GM18508 (cell line): ENCODE data around the gene TANC1.

ENCODE experiments used
- ATAC-seq: cut with Tn5 transposase; IDR thresholded peaks from one replicate; pipeline ENCODE4 v1.9.1; 2021; ENCODE audit warnings: moderate number of reproducible peaks; ENCODE audit not compliant: insufficient read depth, unreplicated experiment

The TANC1 gene

DNA sequence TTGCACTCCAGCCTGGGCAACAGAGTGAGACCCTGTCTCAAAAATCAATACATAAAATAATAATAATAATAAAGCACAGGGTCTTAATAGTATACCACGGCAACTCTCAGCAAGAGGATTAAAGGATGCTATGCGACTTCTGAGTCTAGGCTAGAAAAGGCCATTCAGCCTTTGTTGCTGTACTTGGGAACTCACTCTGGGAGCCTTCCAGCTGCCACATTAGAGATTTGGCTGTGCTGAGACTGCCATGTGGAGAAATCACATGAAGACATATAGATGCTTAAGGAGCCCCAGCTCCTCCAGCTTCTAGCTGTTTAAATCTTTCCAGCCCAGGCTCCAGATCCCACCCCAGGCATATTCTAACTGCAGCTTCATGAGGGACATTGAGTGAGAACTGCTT lies 8.2 kb upstream of the TANC1 start:
- ATAC-seq: no peak

GRCh38 chr2:158962074-158962473 lies 6.4 kb upstream of the TANC1 start:
- no peak for ATAC-seq

DNA sequence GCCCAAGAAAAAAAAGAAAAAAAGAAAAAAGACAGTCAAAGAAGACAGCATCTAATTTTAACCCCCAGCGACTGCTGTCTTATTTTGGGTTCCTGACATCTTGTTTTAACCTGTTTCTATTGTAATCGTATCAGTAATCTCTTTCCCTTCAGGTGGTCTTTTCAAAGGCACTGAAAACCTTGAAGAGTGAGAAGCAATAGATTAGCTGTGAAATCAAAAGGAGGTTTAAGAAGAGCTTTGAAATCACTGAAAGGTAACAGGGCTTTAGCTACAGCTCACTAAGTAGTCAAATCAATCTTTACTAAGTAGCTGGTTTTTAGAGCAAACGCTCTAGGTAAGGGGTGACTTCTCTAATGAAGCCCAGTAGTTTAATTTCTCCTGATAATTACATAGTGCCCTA lies 5.4 kb upstream of the TANC1 start:
- no peak for ATAC-seq

GRCh38 chr2:158965107-158965506 lies 3.3 kb upstream of the TANC1 start:
- ATAC-seq: no peak

- ATAC-seq: no peak
These were observed 2.8 kb upstream of the TANC1 start for GRCh38 chr2:158965641-158966040.

GRCh38 chr2:158966312-158966711 lies 2.1 kb upstream of the TANC1 start:
- no peak for ATAC-seq

DNA sequence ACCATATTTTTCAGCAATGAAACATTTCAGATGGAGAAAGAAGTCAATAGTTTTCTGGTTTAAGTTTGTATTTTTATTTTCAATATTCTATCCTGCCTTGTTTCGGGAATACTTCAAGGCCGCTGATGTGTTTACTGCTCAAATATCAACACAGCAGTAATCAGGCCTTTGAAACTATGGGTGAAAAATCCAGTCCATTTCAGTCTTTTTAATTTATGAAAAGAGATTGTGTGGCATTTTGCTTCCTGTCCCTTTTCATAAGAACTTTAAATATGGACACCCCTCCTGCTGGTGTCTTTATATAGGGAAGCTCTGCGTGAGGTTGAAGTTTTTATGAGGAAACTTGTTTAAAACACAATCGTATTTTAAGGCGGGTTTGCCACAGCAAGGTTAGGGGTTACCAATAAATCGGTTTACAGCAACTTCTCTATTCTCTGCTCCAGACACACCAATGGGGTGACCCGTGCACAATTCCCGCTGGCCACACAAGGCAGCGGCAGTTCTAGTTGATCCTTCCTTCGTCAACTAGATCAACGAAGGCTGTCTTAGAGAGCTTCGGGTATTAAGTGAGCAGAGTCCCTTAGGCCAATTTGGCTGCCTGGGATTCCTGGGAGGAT lies 1.2 kb upstream of the TANC1 start:
- ATAC-seq: no peak

DNA sequence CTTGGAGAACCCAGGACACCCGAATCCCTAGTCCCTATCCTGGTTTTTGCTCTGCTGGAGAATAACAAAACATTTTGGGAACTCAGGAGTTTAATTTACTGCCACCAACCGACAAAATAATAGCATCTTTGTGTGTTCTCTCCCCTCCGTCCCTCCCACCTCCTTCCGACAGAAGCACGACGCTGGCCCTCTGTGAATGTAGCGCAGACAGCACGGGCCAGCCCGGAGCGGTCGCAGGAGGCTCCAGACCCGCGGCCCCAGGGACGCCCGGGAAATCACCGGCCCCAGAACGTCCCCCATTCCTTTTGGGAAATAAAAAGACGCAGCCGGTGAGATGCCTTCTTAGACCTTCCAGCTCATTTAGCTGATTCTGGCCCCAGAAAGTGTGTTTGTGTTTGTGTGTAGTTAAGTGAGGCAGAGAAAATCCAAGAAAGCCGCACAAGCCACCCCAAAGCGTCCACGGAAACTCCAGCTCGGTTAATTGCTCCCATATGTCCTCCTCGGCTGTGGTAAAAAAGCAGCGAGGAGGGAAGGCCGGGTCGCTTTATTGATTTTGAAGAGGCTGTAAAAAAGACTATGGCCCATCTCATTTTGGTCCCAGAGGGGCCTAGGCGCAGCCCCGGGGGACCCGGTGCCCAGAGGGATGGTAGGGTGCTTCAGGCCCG lies 577 bp upstream of the TANC1 start:
- ATAC-seq: no peak

GRCh38 chr2:158969162-158969714 lies 798 bp downstream of the TANC1 start:
- no peak for ATAC-seq

DNA sequence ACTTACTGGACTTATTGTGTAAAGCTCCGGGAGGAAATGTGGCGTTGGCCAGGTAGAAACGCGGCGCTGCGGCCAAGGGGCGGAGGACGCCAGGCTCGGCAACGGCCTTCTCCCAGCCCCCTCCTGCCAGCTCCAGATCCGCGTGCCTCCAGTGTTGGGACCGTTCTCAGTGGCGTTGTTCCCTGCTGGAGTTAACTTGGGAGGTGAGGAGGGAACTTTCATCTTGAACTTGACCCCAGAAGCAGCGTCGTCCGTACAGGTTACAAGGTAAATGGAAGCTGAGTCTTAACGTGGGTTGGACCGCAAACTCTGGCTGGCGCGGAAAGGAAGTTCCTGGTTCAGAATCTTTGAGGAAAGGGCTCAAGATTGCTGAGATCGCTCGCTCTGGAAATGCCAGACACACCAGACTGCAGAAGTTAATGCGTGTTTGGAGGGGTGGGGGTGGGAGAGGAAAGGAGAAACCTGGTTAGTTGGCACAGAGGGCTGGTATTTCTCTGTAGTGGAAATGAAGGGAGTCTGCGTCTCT lies 1.3 kb downstream of the TANC1 start:
- ATAC-seq: no peak

- ATAC-seq: no peak
These were observed 1.9 kb downstream of the TANC1 start for GRCh38 chr2:158970241-158970751.

- no peak for ATAC-seq
These were observed 4.9 kb downstream of the TANC1 start for GRCh38 chr2:158973116-158973956.

DNA sequence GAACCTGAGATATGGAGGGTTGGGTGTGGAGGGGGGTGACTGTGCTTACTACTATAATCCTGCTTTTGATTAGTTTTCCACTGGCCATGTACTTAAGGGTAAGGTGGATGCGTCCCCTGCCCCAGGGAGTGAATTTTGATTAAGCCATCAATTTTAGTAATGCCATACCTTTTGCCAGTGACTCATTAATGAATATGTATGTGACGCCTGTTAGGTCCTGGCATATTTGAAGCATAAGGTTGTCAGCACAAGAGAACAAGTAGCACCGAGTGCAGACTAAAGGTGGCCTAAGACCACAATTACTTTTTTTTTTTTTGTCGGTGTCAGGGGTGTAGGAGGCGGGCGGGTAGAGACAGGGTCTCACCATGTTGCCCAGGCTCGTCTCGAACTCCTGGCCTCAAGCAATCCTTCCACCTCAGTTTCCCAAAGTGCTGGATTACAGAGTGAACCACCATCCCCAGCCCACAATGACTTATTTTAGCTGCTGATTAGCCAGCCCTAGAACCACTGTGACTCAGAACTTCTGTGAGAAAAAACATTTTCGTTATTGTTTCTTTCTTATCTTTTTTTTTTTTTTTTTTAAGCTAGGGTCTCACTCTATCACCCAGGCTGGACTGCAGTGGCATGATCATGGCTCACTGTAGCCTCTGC lies 7.0 kb downstream of the TANC1 start:
- no peak for ATAC-seq

DNA sequence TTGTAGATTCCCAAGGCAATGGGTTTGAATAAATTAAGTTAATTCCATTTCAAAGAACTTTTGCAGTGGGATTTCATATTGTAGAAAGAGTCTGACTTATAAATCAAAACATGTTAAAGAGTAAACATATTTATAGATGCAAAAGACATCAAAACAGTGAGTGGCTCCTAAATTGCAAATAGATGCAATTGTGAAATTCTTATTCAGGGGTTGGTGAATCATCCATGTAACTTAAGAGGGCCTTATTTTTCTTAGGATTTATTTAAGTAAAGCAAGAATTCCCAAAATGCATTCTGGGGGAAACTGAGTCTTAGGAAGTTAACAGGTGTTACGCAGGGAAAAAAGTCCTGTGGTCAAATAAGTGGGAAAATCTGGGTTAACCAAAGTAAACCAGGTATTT lies 11.3 kb downstream of the TANC1 start:
- ATAC-seq: no peak

DNA sequence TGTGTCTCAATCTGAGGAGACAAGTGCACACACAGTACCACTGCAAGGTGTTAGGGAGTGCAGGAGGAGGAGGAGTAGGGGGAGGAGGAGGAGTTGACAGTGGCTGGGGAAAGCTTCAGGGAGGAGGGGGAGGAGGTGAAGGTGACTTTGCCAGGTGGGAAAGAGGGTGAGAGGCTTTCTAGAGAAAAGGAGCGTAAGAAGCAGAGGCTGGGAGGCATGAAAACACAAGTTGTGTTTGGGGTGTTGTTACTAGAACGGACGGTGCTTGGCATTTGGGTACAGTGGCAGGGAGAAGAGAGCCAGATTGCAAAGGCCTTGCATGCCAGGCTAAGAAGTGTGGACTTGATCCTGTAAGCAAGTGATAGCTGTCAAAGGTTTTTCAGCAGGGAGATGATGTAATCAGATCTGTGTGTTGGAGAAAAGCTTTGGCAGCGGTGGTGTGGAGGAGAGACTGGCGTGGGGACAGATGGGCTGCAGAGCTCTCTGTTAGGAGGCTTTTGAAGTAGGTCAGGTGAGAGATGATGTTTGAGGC lies 16.2 kb downstream of the TANC1 start:
- ATAC-seq: no peak

GRCh38 chr2:158988501-158988900 lies 20.1 kb downstream of the TANC1 start:
- ATAC-seq: no peak

- no peak for ATAC-seq
These were observed 20.7 kb downstream of the TANC1 start for GRCh38 chr2:158989165-158989564.

DNA sequence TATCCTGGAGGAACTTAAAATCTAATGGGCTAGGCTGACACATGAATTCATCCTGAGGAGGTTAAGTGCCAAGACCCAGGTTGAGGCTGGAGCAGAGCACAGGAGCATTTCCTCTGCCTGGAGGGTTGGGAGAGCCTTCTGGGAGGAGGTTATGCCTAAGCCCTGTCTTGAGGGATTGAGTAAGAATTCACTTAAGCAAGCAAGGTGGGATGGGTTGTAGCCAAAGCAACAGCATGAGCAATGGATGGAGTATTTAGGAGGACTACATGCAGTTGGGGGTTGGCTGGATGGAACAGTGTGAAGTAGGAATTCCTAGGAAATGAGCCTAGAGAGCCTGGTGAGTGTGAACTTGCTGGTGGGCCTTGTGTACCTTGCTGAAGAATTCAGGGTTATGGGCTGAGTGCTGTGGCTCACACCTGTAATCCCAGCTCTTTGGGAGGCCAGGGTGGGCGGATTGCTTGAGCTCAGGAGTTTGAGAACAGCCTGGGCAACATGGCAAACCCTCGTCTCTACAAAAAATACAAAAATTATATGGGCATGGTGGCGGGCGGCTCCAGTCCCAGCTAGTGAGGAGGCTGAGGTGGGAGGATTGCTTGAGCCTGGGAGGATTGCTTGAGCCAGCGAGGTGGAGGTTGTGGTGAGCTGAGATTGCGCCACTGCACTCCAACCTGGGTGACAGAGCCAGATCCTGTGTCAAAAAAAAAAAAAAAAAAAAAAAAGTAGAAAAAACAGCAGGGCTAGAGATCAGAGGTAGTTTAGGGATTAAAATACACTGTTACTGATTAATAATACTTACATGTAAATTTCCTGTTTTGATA lies 22.2 kb downstream of the TANC1 start:
- ATAC-seq: no peak

DNA sequence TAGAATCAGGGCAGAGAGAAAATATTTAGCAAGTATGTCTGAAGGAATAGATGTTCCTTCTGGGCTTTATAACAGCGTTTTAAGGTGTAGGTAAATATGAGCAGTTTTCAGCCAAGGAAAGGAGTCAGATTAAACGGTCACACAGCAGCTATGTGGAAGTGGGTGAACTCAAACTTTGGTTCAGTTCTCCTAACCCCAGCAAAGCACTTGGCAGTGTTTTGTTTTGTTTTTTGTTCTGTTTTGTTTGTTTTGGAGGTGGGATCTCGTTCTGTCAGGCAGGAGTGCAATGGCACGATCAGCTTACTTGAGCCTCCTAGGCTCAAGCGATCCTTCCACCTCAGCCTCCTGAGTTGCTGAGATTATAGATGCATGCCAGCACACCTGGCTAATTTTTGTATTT lies 24.6 kb downstream of the TANC1 start:
- ATAC-seq: no peak
